Stimulated activated CD4-positive, alpha-beta T cell treated with anti-CD3 and anti-CD28 coated beads, Interleukin-12 subunit alpha, Interleukin-12 subunit beta, amount 100 ng/mL, for 4 hours (primary cell): ENCODE data around the gene FSTL3.
"Not testable (repeated sequence)": the region's sequence is repeated elsewhere in the genome, so short reads cannot be mapped to it uniquely, and the experiment has no call there.

Source experiments
- DNase-seq: peaks from one replicate; pipeline ENCODE4 v3.0.0-alpha.2; 2020

Gene FSTL3

DNA sequence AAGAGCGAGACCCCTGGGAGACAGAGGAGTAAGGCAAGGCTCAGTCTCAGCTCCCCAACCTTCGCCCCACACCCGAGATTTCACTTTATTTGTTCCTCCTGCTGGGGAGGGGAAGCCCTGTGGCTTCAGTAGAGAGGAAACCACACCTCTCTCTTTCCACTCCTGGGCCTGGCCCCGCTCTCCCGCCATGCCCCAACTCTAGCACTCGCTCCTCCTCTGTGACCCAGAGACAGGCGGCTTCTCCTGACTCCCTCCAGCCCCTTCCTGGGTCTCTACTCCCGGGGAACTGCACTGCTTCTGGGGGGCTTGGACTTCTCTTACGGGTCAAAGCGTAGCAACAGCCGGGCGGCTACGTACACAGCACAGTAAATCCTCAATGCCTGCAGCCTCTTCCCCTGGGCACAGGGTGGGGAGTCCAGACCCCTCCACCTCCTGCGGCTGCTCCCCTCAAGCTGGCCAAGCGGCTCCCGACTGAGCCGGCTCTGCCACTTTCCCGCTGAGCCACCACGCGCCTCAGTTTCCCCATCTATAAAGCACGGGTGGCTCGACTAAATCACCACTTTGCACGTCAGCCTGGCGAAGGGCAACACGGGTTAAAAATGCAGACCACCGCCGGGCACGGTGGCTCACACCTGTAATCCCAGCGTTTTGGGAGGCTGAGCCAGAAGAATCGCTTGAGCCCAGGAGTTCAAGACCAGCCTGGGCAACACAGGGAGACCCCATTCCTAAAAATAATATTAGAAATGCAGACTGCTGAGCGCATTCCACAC lies 14.6 kb upstream of the FSTL3 start:
- peak; percentile 61 for DNase-seq

DNA sequence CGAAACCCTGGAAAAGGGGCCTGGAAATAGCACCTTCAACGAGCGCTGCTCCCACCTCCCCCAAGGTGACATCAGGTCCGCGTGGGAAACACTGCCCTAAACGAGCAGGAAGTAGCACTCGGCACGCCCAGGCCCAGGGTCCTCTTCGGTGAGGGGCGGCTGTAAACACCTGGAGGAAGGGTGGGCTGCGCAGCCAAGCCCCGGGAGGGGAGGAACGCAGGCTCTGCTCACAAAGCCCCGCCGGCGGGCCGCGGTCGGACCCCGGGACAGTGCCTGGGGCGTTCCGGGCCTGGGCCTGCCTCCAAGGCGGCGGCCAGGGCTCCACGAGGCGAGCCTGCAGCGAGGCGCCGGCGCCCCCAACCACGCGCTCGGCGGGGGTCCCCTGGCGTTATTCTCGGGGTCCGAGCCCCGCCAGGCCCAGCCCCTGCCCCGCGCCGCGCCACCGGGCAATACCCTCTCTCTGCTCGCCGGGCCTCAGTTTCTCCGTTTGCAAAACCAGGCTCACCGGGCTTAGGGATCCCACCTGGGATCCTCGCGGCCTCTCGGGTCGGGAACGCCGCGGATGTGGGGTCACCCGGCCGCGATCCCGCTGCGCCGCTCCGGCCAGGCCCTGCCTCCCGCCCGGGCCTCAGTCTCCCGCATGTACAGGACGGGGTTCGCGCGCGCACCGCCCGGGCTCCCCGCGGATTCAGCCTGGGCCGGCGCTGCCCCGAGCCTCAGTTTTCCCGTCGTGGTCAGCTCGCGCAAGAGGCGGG lies 13.8 kb upstream of the FSTL3 start:
- DNase-seq, result peak; percentile 69

DNA sequence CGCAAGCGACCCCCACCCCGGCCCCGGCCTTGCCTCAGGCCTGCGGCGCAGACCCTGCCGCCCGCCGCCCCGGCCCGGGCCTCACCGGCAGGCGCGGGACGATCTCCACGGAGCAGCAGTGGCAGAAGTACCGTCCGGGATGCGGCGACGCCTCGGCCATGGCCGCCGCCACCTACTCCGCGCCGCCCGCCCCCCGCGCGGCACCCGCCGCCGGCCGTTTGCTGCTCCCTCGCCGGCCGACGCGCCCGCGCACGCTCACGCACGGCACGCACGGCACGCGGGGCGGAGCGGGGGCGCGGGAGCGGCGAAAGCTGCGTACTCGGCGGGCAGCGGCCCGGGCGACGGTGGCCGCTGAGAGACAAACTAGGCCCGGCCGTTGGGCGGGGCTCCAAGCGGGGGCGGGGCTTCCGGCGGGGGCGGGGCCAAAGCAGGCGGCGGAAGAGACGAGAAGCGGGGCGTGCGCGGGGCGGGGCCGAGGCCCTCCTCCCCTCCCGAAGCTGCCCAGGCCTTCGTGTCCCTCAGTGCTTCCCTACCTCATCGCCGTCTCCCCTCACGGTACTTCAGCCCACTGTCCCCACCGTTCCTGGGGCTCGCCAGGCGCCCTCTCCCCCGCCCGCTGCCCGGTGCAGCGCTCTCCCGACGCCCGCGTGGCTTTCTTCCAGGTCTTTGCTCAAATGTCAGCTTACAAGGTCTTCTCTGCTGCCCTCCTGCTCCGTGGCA lies 13.1 kb upstream of the FSTL3 start, which contains the start of gene RNF126:
RNF126 (minus strand) TSS at position 253 of the 720 bp plus-strand sequence; CDS start at position 160, 93 bp downstream.
- peak; percentile 98 for DNase-seq

DNA sequence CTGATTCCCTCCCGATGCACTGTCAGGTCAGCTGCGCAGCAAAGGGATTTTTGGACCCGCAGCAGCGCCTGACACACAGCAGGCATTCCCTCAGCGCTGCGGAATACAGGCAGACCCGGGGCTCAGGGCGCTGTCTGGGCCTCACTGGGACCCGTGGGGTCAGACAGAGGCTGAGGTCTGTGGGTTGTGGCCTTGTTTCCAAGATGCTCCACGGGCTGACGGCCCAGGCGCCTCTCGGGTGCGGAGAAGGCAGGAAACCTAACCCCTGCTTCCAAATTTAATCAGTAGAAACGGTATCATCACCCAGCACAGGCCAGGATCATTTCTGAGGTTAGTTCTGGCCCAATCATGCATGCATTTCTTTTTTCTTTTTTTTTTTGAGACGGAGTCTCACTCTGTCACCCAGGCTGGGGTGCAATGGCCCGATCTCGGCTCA lies 12.5 kb upstream of the FSTL3 start:
- no peak for DNase-seq

DNA sequence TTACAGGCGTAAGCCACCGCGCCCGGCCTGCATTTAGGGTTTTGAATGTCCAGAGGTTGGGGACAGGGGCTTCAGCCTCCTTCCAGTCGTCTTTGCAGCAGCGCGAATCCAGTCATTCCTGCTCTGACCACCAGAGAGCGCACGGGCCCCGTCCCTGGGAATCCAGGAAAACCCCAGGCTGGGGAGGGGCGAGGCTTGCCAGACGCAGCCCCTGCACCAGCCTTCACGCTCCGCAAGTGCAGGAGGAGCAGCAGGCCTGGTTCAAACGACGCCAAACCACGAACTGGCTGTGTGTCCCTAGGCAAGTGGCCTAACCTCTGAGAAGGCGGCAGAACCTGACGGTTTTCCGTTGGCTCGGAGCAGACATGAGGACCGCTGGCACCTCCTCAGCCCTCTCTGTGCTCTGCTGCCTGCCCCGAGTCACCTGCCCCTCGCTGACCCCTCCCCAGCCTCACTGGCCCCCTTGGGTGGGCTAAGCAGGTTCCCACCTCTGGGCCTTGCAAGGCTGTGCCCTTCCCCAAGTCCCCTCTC lies 11.2 kb upstream of the FSTL3 start:
- DNase-seq, result peak; percentile 84

DNA sequence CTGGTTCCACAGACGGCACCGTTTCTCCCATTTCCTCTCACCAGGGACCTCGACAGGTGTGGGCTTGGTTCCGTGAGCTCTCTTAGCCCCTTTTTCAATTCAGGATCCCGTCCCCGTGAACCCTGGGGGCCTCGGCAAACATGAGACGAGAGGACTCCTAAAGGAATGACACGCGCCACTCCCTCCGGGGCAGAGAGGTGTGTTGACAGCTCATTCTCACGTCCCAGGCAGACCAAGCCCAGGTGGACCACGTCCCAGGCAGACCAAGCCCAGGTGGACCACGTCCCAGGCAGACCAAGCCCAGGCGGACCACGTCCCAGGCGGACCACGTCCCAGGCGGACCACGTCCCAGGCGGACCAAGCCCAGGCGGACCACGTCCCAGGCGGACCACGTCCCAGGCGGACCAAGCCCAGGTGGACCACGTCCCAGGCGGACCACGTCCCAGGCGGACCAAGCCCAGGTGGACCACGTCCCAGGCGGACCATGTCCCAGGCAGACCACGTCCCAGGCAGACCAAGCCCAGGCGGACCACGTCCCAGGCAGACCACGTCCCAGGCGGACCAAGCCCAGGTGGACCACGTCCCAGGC lies 9.1 kb upstream of the FSTL3 start:
- DNase-seq, result not testable (repeated sequence)

DNA sequence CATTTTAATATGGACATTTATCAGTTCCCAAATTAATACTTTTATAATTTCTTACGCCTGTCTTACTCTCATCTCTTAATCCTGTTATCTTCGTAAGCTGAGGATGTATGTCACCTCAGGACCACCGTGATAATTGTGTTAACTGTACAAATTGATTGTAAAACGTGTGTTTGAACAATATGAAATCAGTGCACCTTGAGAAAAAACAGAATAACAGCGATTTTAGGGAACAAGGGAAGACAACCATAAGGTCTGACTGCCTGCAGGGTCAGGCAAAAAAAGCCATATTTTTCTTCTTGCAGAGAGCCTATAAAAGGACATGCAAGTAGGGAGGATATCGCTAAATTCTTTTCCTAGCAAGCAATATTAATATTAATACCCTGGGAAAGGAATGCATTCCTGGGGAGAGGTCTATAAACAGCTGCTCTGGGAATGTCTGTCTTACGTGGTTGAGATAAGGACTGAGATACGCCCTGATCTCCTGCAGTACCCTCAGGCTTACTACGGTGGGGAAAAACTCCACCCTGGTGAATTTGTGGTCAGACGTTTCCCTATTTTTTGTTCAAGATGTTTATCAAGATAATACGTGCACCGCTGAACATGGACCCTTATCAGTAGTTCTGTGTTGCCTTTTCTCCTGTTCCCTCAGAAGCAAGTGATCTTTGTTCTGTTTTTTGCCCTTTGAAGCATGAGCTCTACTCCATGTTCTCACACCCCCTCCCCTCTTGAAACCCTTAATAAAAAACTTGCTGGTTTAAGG lies 7.3 kb upstream of the FSTL3 start:
- DNase-seq, result not testable (repeated sequence)

DNA sequence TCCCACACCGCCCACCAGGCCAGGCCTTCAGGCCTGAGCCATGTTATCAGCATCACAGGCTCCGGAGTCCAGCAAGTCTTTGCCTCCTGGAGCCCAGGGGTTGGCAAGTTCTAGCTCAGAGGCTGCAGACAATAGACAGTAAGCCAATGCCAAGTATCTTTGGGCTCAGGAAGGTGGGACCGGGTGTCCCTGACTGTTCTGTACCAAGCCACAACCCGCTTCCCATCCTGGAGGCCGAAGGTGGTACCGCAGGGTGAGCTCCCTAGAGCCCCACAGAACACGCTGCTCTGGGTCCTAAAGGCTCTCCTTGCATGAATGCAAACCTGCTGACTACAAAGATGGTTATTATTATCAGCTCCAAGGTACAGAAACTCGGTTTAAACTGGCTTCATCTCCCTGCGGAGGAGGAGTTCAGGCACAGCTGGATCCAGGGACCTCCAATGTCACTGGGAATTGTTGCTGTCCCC lies 5.5 kb upstream of the FSTL3 start:
- no peak for DNase-seq

DNA sequence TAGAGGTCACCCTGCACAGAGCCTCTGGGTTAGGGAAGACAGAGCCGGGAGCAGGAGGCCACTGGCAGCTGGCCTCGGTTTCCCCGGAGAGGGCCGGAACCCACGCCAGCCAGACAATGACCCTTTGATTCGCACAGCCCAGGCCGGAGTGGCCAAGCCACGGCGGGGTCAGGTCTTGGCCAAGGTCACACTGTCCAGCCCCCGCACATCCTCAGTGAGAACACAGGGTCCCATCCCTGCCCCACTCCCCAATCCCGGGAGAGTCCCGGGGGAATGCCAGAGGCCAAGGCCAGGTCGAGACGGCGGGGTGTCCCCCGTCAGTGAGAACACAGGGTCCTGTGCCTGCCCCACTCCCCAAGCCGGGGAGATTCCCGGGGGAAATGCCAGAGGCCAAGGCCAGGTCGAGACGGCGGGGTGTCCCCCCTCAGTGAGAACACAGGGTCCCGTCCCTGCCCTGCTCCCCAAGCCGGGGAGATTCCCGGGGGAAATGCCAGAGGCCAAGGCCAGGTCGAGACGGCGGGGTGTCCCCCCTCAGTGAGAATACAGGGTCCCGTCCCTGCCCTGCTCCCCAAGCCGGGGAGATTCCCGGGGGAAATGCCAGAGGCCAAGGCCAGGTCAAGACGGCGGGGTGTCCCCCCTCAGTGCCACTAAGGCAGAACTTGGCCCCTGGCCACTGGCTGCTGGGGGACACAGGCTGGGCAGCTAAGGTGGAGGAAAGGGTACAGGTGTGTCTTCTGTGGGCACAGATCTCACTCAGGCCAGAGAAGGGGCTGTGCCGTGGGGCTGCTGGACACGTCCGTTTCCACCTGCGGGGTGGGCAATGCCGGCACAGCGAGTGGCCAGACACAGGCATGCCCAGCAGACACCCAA lies 1.7 kb upstream of the FSTL3 start:
- no peak for DNase-seq

DNA sequence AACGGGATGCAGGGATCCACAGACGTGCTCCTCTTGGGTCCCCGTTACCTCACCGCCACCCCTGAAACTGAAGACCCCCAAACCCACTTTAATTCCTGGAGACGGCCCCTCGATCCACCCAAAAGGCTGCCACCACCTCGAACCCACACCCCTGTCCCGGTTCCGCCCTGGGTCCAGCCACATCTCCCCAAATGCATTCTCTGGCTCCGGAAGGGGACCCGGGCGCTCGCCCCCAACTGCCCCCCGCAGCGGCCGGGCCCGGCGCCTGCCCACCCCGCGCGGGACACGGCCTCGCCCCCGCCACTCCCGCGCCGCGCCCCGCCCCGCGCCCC lies 219 bp upstream of the FSTL3 start:
- DNase-seq, result no peak

DNA sequence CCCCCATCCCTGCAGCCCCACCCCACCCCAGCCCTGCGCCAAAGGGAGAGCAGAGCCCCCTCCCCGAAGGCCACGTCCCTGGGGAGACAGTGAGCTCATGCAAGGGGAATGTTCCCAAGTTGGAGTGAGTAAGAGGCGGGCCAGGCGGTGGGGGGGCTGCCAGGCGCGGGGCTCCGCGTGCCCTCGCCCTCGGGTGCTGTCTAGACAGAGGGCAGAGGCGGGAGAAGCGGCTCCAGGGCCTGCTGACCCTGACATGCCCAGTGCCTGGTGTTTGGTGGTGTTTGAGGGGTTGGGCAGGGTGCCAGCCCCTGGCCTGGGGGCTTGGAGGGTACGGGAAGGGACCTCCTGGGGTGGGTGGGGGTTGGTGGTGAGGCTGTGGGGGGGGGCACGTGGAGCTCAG lies 1.0 kb downstream of the FSTL3 start:
- DNase-seq, result no peak

DNA sequence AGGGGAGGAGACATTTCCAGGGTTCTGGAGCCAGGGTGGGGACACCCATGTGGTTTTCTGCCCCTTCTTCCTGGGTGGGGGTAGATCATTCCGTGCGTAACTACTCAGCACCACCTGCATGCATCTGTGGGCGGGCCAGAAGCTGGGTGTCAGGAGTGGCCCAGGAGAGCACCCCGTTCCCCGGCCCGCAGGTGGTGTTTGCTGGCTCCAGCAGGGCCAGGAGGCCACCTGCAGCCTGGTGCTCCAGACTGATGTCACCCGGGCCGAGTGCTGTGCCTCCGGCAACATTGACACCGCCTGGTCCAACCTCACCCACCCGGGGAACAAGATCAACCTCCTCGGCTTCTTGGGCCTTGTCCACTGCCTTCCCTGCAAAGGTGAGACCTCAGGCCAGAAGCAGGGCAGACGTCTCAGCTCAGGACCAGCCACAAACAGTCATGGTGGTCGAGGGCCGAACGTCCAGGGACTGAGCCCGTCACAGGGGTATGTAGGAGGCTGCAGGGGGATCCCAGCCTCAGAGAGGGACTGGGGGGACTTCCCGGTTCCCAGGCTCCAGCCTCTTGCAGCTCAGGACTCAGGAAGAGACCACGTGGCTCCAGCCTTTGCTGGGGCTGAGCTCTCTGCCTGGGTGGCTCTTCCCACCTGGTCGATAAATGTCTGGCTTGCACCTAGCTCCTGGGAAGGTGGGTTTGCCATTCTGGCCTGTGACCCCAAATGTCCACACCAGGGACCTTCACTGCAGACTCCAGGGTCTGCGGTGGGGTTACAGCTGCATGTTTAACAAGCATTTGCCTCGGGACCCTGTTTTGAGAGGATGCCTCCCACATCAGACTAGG lies 1.6 kb downstream of the FSTL3 start:
- no peak for DNase-seq

DNA sequence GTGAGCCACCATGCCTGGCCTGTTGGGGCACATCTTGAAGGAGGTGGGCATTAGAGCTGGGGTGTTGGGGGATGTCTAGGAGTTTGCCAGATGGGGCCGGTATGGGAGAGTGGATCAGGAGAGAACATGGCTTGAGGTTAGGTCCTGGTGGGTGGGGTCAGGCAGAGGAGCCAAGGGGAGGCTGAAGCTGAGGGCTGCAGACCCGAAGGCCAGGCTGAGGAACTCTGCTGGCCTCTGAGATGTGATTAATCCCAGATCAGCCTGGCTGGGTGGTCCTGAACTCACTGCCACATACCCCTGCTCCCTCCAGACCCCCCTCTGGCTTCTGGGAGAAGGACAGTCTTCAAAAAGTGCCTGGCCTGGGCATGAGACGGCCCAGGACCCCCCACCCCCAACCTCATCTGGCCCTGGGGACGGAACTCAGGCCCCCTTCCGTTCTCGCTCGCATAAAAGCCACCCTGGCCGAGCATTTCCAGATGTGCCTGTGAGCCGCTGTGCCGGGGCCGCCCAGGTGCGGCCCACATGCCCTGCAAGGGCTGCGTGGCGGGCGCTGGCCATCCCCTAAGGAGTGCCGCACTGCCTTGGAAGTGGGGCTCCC lies 2.7 kb downstream of the FSTL3 start:
- no peak for DNase-seq

DNA sequence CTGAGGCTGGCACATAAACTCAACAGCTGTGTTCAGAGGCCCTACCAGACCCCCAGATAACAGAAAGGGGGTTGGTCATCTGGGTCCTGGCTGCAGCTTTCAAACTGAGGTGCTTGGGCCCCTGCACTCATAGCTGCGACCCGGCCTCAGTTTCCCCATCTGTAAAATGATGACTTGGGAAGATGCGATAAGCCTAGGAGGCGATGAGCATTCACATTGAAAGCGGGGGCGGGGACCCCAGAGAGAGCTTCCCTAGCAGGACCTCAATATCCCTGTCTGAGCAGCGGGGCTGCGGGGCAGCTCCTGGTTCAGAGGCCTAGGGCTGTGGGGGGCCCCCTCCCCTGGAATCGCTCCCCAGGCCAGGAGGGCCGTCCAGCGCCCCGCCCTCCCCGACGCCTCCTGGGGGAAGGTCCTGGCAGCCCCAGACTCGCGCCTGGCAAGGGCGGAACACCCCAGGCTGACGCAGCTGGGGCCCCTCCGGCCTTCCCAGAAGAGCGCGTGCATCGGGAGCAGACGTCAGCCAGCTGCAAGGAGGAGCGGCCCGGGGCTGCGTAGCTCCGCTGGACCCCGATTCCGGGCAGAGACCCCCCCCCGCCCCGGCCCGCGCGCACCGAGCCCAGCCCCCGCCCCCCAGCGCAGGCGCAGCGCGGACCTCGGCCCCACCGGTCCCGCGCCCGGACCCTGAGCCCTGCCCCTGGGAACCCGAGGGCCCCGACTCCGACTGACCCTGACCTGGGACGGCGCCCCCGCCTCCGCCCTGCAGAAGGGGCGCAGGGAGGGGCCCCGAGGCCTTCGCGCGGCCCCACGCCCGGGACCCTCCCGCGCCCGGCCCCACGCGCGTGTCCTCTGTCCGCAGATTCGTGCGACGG lies 3.5 kb downstream of the FSTL3 start:
- DNase-seq, result peak; percentile 39

DNA sequence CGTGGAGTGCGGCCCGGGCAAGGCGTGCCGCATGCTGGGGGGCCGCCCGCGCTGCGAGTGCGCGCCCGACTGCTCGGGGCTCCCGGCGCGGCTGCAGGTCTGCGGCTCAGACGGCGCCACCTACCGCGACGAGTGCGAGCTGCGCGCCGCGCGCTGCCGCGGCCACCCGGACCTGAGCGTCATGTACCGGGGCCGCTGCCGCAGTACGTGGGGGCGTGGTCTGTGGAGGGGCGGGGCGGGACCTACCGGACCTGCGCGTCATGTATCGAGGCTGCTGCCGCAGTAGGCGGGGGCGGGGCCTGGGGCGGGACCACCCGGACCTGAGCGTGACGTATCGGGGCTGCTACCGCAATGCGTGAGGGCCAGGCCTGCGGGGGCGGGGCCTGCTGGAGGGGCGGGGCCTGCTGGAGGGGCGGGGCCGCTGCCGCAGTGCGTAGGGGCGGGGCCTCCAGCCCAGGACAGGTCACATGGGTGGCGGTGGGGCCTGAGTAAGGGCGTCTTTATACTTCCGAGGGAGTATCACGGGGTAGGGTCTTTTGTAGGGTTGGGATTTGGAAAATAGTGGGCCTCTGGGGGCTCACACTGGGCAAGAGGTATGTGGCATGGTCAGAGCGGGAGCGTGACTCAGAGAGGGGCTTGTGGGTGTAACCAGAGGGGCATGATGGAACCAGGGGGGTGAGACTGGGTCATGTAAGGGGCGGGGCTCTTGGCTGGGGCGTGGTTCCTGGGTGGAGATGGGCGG lies 4.3 kb downstream of the FSTL3 start:
- DNase-seq, result peak; percentile 100

DNA sequence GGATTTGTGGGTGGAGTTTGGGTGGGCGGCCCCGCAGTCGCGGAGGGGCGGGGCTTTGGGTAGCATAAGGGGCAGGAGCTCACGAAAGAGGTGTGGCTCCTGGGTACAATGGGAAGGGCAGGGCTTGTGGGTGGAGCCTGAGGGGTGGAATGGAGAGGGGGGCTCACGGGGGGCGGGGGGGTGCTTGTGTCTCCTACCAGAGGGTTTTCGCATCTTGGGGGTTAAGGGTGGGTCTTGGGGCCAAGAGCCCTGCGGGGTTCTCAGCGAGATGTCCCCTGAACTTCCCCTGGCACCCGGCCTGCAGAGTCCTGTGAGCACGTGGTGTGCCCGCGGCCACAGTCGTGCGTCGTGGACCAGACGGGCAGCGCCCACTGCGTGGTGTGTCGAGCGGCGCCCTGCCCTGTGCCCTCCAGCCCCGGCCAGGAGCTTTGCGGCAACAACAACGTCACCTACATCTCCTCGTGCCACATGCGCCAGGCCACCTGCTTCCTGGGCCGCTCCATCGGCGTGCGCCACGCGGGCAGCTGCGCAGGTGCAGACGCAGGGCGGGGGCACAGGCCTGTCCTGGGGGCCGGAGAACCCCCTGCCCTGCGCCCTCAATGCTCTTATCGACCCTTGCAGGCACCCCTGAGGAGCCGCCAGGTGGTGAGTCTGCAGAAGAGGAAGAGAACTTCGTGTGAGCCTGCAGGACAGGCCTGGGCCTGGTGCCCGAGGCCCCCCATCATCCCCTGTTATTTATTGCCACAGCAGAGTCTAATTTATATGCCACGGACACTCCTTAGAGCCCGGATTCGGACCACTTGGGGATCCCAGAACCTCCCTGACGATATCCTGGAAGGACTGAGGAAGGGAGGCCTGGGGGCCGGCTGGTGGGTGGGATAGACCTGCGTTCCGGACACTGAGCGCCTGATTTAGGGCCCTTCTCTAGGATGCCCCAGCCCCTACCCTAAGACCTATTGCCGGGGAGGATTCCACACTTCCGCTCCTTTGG lies 5.1 kb downstream of the FSTL3 start:
- DNase-seq, result peak; percentile 93
